Measurements from ENCODE around the gene OSBPL10. TPM values are rescaled to one million over a fixed set of nuclear protein-coding genes. Genes with fewer than 3 reads are reported as not detected.

OSBPL10 gene
- total and polyA plus RNA-seq, 2 donors (not counting 1 experiment from before 2014, with no cell fraction given), result 7.1 to 7.5 TPM

GRCh38 chr3:31725568-31725967 lies 255.5 kb downstream of the OSBPL10 start:
- Histone ChIP-seq H4K20me1 (ENCODE audit: control insufficient read depth, extremely low read depth, insufficient read depth, low read length) (no peaks in the 10 kb centered on the region), H3K4me1 (ENCODE audit: control insufficient read depth, extremely low read depth, insufficient read depth, low read length) (no peaks in the 10 kb centered on the region), H3K79me2 (ENCODE audit: control insufficient read depth, insufficient read depth, low read length) (no peaks in the 10 kb centered on the region), H3K27me3 (ENCODE audit: control insufficient read depth, insufficient read depth, low read length) (no peaks in the 10 kb centered on the region), H3K9ac (ENCODE audit: insufficient read depth, low read length) (no peak overlapping the region), H3K9me3 (ENCODE audit: control insufficient read depth, insufficient read depth, low read depth, low read length) (no peaks in the 10 kb centered on the region), H3K4me3 (replicated peaks in 1 of 4; ENCODE audit: control extremely low read depth in 1 of 4, insufficient read depth in 1 of 4, low read depth in 3 of 4, low read length in 4 of 4) (no peak overlapping the region), H3K27ac (ENCODE audit: insufficient read depth, low read length) (no peak overlapping the region), H3K4me2 (ENCODE audit: extremely low read depth, insufficient read depth, low read length) (no peak overlapping the region), H3K36me3 (ENCODE audit: control insufficient read depth, insufficient read depth, low read length) (no peaks in the 10 kb centered on the region), H2AFZ (ENCODE audit: low read length) (no peak overlapping the region)
- TF ChIP-seq EZH2 (IDR thresholded peaks at IDR 0.05; ENCODE audit: low read length, missing control alignments), result no peak
- TF ChIP-seq CTCF (conservative IDR thresholded peaks at IDR 0.05 in 1 of 2, IDR thresholded peaks at IDR 0.05 in 1 of 2; ENCODE audit: low read depth in 1 of 2, low read length in 2 of 2), result no peak
- no peak for DNase-seq (ENCODE audit: low read depth in 2 of 2)

- Histone ChIP-seq H3K9ac (ENCODE audit: insufficient read depth, low read length) (no peak overlapping the region), H2AFZ (ENCODE audit: low read length) (no peak overlapping the region), H3K27me3 (ENCODE audit: control insufficient read depth, insufficient read depth, low read length) (no peaks in the 10 kb centered on the region), H3K36me3 (ENCODE audit: control insufficient read depth, insufficient read depth, low read length) (no peaks in the 10 kb centered on the region), H3K4me3 (replicated peaks in 1 of 4; ENCODE audit: control extremely low read depth in 1 of 4, insufficient read depth in 1 of 4, low read depth in 3 of 4, low read length in 4 of 4) (no peak overlapping the region), H3K79me2 (ENCODE audit: control insufficient read depth, insufficient read depth, low read length) (no peaks in the 10 kb centered on the region), H3K9me3 (ENCODE audit: control insufficient read depth, insufficient read depth, low read depth, low read length) (no peaks in the 10 kb centered on the region), H3K4me1 (ENCODE audit: control insufficient read depth, extremely low read depth, insufficient read depth, low read length) (no peaks in the 10 kb centered on the region), H3K4me2 (ENCODE audit: extremely low read depth, insufficient read depth, low read length) (no peak overlapping the region), H4K20me1 (ENCODE audit: control insufficient read depth, extremely low read depth, insufficient read depth, low read length) (no peaks in the 10 kb centered on the region), H3K27ac (ENCODE audit: insufficient read depth, low read length) (no peak overlapping the region)
- DNase-seq (ENCODE audit: low read depth in 2 of 2), result peak; percentile 13 to 49
- TF ChIP-seq CTCF (conservative IDR thresholded peaks at IDR 0.05 in 1 of 2, IDR thresholded peaks at IDR 0.05 in 1 of 2; ENCODE audit: low read depth in 1 of 2, low read length in 2 of 2), result peak; percentile 21 to 51
- TF ChIP-seq EZH2 (IDR thresholded peaks at IDR 0.05; ENCODE audit: low read length, missing control alignments), result no peak
These were observed 256.4 kb downstream of the OSBPL10 start for GRCh38 chr3:31724651-31725050.

GRCh38 chr3:31724116-31724515 lies 256.9 kb downstream of the OSBPL10 start:
- H3K4me1 ChIP-seq (ENCODE audit: control insufficient read depth, extremely low read depth, insufficient read depth, low read length), result no peaks in the 10 kb centered on the region
- H2AFZ ChIP-seq (ENCODE audit: low read length), result no peak overlapping the region
- H3K9me3 ChIP-seq (ENCODE audit: control insufficient read depth, insufficient read depth, low read depth, low read length), result no peaks in the 10 kb centered on the region
- no peaks in the 10 kb centered on the region for H3K36me3 ChIP-seq (ENCODE audit: control insufficient read depth, insufficient read depth, low read length)
- no peak overlapping the region for H3K27ac ChIP-seq (ENCODE audit: insufficient read depth, low read length)
- H3K4me2 ChIP-seq (ENCODE audit: extremely low read depth, insufficient read depth, low read length), result no peak overlapping the region
- TF ChIP-seq CTCF (conservative IDR thresholded peaks at IDR 0.05 in 1 of 2, IDR thresholded peaks at IDR 0.05 in 1 of 2; ENCODE audit: low read depth in 1 of 2, low read length in 2 of 2), result no peak
- no peak for TF ChIP-seq EZH2 (IDR thresholded peaks at IDR 0.05; ENCODE audit: low read length, missing control alignments)
- no peaks in the 10 kb centered on the region for H4K20me1 ChIP-seq (ENCODE audit: control insufficient read depth, extremely low read depth, insufficient read depth, low read length)
- no peak overlapping the region for H3K9ac ChIP-seq (ENCODE audit: insufficient read depth, low read length)
- no peak overlapping the region for H3K4me3 ChIP-seq (replicated peaks in 1 of 4; ENCODE audit: control extremely low read depth in 1 of 4, insufficient read depth in 1 of 4, low read depth in 3 of 4, low read length in 4 of 4)
- no peaks in the 10 kb centered on the region for H3K27me3 ChIP-seq (ENCODE audit: control insufficient read depth, insufficient read depth, low read length)
- no peak for DNase-seq (ENCODE audit: low read depth in 2 of 2)
- no peaks in the 10 kb centered on the region for H3K79me2 ChIP-seq (ENCODE audit: control insufficient read depth, insufficient read depth, low read length)

All from fibroblast of lung (primary cell).